ENCODE results near the gene RAD51C.
"Not testable (repeated sequence)": the region's sequence is repeated elsewhere in the genome, so short reads cannot be mapped to it uniquely, and the experiment has no call there.

Gene RAD51C

DNA sequence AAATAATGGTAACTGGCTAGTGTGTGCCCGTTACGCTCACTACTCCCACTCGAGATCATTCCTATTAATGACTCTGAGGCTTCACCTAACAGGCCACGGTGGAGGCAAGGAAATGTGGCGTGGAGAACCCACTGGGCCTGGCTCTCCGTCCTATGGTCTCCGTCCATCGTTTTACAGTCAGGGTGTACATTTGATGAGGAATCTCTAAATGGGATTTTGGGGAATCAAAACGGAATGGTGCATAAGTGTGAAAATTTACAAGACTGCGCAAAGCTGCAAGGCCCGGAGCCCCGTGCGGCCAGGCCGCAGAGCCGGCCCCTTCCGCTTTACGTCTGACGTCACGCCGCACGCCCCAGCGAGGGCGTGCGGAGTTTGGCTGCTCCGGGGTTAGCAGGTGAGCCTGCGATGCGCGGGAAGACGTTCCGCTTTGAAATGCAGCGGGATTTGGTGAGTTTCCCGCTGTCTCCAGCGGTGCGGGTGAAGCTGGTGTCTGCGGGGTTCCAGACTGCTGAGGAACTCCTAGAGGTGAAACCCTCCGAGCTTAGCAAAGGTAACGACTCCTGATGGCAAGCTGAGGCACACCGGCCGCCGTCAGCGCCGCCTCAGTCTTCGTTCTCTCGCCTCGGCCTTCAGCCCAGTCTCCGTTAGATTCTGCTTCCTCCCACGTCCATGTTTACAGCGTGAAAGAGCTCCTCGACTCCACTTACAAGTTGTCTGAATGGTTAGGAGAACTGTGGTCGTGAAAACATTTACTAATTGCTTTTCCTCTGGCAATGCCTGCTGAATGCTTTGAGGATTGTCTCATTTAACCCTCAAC lies at the start of gene RAD51C:
Gene RAD51C (plus strand): TSS at position 364 of the 817 bp plus-strand sequence. CDS start 42 bp downstream, at position 406.
- in situ Hi-C loops (cut with MboI; ENCODE audit: low sequenced_read_pairs) = no loop called here

DNA sequence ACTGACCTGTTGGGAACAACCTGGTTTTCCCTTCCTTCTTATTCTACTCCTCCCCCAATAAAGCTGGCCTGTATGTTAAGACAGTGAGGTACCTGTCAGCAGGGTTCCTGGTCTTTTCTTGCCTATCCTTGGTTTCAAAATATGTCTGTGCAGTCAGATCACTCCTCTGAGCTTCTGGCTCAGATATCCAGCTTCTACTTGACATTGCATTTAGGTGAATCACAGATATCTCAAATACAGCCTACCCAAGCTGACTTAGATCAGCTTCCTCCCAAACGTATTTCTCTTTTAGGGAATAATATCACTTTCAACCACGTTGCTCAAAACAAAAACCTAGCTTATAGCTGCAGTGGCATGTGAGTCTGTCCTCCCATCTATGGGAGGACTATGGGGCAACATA lies 49.3 kb upstream of the RAD51C start:
- in situ Hi-C loops (cut with MboI; ENCODE audit: low sequenced_read_pairs) = no loop called here

DNA sequence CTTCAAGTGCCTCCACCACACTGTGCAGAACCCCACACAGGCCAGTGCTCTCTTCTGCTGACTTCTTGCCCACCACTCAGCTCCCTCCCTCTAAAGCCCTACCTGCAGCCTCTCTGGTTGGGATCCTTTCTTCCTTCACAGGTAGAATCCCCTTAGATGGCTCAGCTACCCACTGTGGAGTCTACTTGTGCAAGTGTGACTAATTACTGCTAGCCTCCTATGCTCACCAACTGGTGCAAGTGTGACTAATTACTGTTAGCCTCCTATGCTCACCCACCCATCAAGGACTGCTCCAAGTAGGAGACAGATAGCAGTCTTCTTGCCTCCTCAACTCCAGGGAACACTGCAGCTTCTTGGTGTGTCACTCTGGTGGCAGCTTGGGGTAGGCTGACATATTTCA lies 44.2 kb upstream of the RAD51C start:
- in situ Hi-C loops (cut with MboI; ENCODE audit: low sequenced_read_pairs) = no loop called here

DNA sequence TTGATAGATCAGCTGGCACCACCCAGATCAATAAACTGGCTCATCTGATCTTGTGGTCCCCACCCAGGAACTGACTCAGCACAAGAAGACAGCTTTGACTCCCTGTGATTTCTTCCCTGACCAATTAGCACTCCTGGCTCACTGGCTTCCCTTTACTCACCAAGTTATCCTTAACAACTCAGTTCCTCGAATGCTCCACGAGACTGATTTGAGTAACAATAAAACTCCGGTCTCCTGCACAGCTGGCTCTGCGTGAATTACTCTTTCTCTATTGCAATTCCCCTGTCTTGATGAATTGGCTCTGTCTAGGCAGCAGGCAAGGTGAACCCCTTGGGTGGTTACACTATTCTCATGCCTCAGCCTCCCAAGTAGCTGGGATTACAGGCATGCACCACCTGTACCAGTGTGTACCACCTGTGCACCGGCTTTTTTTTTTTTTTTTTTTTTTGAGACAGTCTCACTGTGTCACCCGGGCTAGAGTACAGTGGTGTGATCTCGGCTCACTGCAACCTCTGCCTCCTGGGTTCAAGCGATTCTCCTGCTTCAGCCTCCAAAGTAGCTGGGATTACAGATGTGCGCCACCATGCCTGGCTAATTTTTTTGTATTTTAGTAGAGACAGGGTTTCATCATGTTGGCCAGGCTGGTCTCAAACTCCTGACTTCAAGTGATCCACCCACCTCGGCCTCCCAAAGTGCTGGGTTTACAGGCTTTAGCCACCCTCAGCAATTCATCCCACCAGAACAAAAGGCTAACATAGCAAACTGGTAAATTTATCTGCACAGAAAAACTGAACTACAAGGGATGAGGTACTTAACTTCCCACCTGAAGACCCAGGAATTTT lies 34.2 kb upstream of the RAD51C start:
- in situ Hi-C loops (cut with MboI; ENCODE audit: low sequenced_read_pairs) = not testable (repeated sequence)

DNA sequence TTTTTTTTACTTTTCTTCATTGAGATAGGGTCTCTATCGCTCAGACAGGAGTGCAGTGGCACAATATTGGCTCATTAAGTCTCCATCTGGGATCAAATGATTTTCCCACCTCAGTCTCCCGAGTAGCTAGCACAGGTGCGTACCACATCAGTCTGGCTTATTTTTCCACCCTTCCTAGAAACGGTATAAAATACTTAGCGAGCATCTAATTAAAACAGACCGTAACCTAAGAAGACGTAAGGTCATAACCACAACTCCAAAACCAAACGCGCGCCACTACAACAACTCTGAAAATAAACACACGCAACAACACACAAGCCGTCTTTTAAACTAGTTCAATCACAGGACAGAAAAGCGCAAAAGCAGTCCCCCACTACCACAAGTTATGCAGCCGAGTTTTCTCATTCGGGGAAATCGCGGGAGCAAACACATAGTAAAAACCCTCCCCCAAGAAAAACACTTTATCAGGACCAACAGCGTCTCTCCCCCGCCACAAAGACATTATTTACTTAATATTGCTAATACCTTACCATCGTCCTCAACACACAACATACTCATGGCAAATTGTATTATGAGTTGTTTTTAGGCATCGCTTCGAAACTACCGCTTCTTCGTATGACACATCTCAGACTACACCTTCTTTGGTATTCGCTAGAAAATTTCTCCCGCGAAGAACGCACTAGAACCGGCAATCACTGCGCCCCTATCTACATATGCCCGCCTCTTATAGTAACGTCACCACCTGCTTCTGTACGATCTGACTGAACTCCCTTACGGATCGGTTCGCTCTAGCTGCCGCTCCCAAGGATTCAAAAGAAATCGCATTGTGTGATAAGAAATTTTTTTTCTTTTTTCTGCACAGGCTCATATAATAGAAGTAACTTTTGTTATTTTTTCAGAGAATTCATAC lies 33.3 kb upstream of the RAD51C start:
- in situ Hi-C loops (cut with MboI; ENCODE audit: low sequenced_read_pairs) = no loop called here

DNA sequence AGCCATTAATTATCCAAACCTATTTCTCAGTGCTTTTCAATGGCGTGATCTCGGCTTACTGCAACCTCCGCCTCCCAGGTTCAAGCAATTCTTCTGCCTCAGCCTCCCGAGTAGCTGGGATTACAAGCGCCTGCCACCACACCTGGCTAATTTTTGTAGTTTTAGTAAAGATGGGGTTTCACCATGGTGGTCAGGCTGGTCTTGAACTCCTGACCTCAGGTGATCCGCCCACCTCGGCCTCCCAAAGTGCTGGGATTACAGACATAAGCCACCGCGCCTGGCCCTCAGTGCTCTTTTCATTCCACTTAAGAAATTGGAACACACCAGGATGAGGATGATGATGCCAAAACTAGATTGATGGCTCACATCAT lies 32.7 kb upstream of the RAD51C start:
- in situ Hi-C loops (cut with MboI; ENCODE audit: low sequenced_read_pairs) = not testable (repeated sequence)

DNA sequence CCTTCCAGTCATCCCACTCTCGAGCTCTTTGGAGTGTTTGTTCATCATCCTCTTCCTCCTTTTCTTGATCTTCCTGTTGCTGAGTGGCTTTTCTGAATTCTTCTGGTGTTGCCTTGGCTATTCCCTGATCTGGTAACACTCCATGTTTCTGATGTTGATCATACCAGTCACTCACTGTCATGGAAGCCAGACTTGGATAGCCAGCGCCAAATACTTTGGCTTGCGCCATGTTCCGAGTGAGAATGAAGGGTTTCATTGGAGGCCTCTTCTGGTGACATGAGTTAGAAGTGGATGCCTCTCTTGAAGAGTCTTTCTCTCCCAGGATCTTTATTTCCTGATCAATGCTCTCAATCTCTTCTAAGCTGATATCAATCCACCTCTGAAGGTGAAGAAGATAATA lies 31.8 kb upstream of the RAD51C start:
- in situ Hi-C loops (cut with MboI; ENCODE audit: low sequenced_read_pairs) = no loop called here

DNA sequence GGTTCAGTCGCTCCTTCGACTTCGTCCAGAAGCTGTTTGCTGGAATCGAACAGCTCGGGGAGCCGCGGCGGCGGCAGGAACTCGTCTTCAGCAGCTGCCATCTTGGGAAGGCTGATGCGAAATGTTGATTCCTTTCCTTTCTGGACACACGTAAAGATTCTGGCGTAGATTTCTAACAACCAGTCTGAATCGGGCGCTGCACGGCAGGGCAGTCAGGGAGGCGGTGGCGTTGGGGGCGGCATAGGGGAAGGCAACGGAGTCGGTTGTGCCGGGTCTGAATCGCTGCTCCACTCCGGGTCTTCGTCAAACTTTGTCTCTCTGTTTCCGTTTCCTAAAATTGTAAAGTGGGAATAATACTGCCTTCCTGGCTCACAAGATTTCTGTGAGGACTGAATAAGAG lies 30.9 kb upstream of the RAD51C start:
- in situ Hi-C loops (cut with MboI; ENCODE audit: low sequenced_read_pairs) = no loop called here

DNA sequence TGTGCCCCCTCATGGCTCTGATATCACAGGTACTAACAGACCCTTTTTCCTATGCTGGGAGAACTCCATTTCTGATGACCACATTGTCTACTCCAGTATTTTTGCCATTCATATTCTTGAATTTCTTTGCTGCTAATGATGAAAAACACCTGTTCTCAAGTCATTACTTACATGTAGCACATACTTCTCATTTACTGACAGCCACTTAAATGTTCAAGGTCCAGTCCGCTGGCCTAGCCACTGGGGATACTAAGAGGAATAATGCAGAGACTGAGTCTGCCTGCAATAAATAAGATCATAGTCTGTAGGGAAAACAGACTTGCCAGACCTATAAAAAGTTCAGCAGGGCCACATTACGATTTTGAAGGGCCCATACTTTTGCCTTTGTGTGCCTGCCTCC lies 28.1 kb upstream of the RAD51C start:
- in situ Hi-C loops (cut with MboI; ENCODE audit: low sequenced_read_pairs) = no loop called here

DNA sequence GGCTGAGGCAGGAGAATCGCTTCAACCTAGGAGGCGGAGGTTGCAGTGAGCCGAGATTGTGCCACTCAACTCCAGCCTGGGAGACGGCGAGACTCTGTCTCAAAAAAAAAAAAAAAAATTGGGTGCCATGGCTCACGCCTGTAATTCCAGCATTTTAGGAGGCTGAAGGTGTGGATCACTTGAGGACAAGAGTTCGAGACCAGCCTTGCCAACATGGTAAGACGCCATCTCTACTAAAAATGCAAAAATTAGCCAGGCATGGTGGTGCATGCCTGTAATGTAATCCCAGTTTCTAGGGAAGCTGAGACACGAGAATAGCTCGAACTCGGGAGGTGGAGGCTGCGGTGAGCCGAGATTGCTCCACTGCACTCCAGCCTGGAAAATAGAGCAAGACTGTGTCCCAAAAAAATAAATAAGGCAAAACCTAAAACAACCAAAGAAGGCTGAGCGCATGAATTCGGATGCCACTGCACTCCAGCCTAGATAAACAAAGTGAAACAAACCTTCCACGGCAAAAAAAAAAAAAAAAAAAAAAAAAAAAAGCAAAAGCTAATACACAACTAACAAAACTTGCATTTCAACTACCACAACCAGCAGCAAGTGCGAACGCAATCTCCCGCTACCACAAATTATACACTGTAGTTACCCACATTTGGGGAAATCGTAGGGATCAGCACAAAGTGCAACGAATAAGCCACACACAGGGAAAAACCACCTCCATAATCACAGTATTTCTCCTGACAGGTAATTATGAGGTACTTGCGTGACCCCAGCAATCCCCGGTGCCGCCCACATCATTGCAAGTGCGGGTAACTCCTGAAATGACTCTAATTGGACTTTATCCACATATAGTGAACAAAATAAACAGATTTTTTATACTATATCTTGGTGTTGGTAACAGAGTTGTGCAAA lies 26.2 kb upstream of the RAD51C start:
- in situ Hi-C loops (cut with MboI; ENCODE audit: low sequenced_read_pairs) = no loop called here

DNA sequence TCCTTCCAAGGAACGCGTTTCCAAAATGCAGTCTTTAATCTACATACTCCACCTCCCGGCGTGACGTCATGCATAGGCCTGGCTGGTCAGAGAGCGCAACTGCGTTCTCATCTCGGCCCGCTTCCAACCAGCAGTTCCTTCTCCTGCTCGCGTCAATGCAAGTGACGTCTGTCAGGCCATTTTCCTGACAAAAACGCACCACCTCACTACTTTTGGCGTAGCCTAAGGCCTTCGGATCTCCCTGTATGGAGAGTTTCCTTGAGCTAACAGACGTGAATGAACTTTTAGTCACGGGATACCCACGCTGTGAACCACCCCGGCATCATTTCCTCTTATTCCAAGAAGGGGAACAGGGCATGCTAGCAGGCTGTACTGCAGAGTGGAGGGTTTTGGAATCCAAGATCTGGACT lies 25.5 kb upstream of the RAD51C start:
- in situ Hi-C loops (cut with MboI; ENCODE audit: low sequenced_read_pairs) = no loop called here

DNA sequence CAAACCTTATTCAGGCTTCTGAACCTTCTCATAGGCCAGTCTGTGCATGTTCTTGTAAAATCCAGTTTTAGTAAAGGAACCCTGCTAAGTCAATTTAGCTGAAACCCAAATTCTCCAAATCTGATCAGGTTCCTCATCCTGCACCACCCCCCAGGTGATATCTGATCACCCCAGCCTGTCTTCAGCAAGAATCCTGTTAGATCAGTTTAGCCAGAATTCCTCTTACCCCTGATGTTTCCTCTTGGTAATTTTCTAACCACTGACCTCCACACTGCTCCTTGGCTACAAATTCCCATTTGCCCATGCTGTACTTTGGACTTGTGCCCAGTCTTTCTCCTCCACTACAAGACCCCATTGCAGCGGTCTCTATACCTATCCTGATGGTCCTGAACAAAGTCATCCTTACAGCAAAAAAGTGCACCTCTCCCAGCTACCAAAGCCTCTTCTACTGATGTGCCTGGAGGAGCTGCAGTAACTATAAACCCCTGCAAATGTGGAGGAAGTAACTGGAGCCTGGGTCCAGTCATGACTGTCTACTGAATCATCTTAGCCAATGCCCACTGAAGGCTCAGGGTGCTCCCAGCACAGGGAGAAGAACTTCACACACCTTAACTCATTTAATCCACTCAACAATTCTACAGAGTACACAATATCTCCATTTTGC lies 24.3 kb upstream of the RAD51C start:
- in situ Hi-C loops (cut with MboI; ENCODE audit: low sequenced_read_pairs) = no loop called here

DNA sequence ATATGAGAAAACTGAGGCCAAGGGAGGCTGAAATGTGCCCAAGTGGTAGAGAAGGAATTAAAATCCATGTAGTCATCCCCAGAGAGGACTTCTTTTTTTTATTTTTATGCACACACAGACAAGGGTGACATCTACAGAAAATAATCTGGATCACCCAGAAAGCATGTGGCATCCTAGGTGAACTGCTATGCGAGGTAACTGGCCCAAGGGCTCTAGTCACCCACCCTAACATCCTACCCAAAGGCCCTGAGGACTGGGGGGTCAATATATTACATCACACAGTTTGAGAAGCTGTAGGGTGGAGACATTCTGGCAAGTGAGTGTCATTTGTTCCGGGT lies 23.8 kb upstream of the RAD51C start:
- in situ Hi-C loops (cut with MboI; ENCODE audit: low sequenced_read_pairs) = no loop called here

DNA sequence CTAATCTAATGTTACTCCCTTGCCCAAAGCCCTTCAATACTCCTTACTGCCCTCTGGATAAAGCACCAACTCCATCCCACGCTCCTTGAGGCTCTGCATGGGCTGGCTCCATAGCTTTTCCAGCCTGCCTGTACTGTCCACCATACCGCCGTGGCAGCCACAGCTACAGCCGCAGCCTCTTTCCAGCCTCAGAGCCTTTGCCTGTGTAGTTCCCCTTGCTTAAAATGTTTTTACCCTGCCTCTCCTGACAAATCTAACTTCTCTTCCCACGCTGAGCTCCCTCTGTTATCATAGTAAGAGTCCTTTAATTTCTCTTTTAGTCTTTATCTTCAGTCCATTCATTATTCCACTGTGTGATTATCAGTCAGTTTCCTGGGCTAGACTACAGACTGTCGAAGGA lies 22.5 kb upstream of the RAD51C start:
- in situ Hi-C loops (cut with MboI; ENCODE audit: low sequenced_read_pairs) = no loop called here

DNA sequence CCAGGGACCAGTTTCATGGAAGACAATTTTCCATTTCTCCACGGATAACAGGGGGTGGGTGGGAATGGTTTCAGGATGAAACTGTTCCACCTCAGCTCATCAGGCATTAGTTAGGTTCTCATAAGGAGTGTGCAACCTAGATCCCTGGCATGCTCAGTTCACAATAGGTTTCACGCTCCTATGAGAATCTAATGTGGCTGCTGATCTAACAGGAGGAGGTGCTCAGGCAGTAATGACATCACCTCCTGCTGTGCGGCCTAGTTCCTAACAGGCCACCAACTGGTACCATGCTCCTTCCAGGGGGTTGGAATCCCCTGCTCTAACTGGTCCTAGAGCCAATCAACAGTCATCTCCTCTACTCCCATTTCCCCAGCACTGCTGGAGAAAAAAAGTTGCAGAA lies 20.4 kb upstream of the RAD51C start:
- in situ Hi-C loops (cut with MboI; ENCODE audit: low sequenced_read_pairs) = no loop called here

DNA sequence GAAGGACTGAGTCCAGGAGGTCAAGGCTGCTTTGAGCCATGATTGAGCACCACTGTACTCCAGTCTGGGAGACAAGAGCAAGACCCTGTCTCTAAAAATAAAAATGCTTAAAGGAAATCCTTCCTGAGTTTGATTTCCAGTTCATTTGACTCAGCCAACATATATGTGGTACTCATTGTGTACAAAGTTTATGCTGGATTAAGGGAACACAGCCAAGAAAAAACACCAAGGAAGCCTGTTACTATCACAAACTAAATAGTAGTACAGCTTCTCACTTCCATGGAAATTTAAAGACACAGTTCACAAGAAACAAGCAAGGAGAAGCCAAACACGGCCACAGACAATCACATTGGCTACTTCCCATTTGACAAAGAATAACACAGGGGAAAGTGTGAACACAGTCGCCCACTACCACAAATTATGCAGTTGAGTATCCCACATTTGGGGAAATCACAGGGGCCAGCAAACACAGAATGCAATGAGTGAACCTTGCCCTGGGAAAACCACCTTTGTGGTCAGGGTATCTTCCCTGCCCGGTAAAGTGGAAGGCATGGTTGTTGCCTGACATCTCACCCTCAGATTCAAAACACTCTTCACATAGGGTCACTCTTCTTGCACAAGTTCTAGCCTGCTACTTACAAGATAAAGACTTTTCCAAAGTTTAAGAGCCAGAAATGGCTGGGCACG lies 15.1 kb upstream of the RAD51C start:
- in situ Hi-C loops (cut with MboI; ENCODE audit: low sequenced_read_pairs) = no loop called here

DNA sequence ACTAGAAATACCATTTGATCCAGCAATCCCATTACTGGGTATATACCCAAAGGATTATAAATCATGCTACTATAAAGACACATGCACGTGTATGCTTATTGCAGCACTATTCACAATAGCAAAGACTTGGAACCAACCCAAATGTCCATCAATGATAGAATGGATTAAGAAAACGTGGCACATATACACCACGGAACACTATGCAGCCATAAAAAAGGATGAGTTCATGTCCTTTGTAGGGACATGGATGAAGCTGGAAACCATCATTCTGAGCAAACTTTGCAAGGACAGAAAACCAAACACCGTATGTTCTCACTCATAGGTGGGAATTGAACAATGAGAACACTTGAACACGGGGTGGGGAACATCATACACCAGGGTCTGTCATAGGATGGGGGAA lies 14.1 kb upstream of the RAD51C start:
- in situ Hi-C loops (cut with MboI; ENCODE audit: low sequenced_read_pairs) = not testable (repeated sequence)

DNA sequence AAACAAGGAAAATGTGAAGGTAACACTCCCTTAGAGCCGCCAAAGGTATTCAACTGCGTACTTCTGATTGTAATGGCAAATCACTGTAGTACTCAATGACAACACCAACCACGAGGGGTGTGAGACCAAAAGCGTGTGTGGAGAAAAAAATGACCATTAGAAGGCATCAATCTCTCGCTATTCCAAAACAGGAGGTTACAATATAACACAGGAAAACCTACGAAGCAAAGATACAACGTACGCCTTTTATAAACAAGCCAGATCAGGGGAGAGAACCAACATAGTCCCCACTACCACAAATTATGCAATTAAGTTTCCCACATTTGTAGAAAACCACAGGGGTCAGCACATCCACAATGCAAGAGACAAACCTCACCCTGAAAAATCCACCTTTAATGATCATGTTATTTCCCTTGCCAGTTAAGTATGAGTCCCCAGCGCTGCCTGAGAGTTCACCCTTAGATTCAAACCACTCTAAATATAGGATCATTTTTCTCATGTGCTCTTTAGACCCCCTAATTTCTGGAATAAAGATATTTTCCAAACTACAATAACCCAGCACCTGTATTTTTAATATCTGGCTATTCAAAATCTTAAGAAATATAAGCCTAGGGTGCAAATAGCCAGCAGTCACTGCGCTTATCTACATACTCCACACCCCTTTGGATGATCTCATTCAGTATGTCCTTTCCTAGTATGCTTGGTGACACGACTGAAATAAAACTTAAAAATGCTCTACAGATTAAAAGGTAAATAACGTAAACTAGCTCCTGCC lies 13.0 kb upstream of the RAD51C start:
- in situ Hi-C loops (cut with MboI; ENCODE audit: low sequenced_read_pairs) = no loop called here

DNA sequence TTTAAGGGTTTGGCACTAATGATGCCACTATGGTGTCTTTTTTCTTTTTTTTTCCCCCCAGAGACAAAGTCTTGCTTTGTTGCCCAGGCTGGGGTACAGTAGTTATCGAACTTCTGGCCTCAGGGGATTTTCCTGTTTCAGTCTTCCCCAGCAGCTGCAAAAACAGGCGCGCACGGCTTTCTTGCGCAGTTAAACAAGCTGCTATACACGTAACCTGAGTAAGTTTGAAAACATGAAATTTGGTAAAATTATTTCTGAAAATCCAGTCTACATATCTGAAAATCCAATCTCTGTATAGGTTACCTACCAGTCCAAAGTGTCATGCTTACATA lies 12.4 kb upstream of the RAD51C start:
- in situ Hi-C loops (cut with MboI; ENCODE audit: low sequenced_read_pairs) = no loop called here
